K562 (cell line): ENCODE data around the gene ARHGAP28. TPM values are rescaled to one million over a fixed set of nuclear protein-coding genes. Genes with fewer than 3 reads are reported as not detected.
A peak's percentile ranks its signal among the peaks of the same experiment; 100 is the strongest.

Experiments
- ATF1 ChIP-seq, 2 experiments: fragments of 450-650 bp in 1 of 2; IDR thresholded peaks; 2 replicates each; pipeline ENCODE4 v1.6.1; 2016; ENCODE audit warnings: missing compliant biosample characterization in 1 of 2, missing genetic modification characterization in 1 of 2
- C11orf30 ChIP-seq: fragments of 450-650 bp; IDR thresholded peaks from 2 replicates; pipeline ENCODE4 v1.6.1; 2016; ENCODE audit warnings: low read depth, mild to moderate bottlenecking
- CHD7 ChIP-seq: fragments of 200-600 bp; sonication (generic); IDR thresholded peaks from one replicate; pipeline ENCODE4 v1.6.1; 2012; ENCODE audit warnings: mild to moderate bottlenecking, low read depth, low read length, inconsistent platforms
- CTCF ChIP-seq, 3 experiments: IDR thresholded peaks in 2 of 3; conservative IDR thresholded peaks in 1 of 3; 2 replicates each; pipeline ENCODE4 v1.5.1; 2011 to 2012; ENCODE audit warnings: low read length in 3 of 3, mild to moderate bottlenecking in 3 of 3, control low read depth in 2 of 3, improper control_type of control experiment in 1 of 3, inconsistent platforms in 1 of 3, low read depth in 1 of 3, mixed read lengths in 1 of 3, moderate library complexity in 1 of 3; ENCODE audit not compliant: insufficient read depth in 2 of 3
- DPF2 ChIP-seq: fragments of 450-650 bp; IDR thresholded peaks from 2 replicates; pipeline ENCODE4 v1.6.1; 2016
- MAFG ChIP-seq: fragments of 450-650 bp; conservative IDR thresholded peaks from 2 replicates; pipeline ENCODE4 v1.6.1; 2016; ENCODE audit warnings: missing genetic modification characterization, missing compliant biosample characterization
- polyA plus RNA-seq, 8 experiments: library from polyadenylated mRNA; depleted of rRNA in 4 of 8; stranded (reverse) in 5 of 8; unstranded in 3 of 8; fragments of >200 nt; fragmentation: Nextera tagmentation in 2 of 8; fragmentation: Illumina TruSeq in 1 of 8; extraction: Ambion mirVana in 2 of 8; extraction: Trizol in 1 of 8; gene quantifications; 2 replicates each; pipeline versions ENCODE4 v1.2.1 to v1.2.3, GENCODE V29; 2011 to 2014; ENCODE audit warnings: inconsistent platforms in 1 of 8, missing spikeins in 1 of 8
- total RNA-seq, 7 experiments: library from RNA; depleted of rRNA in 6 of 7; stranded (reverse); fragments of >200 nt in 6 of 7; fragmentation: Illumina TruSeq in 2 of 7; extraction: Trizol in 2 of 7; gene quantifications; 2 replicates each; pipeline versions ENCODE4 v1.2.1 to v1.2.3, GENCODE V29; 2011 to 2021; ENCODE audit warnings: low replicate concordance in 1 of 7

The ARHGAP28 gene
- total and polyA plus RNA-seq, 9 of the 15 experiments (the other 6 are each of a cell fraction or from before 2014, with no cell fraction given): 0.93 to 5.9 (median 5.0) TPM

- no peak for TF ChIP-seq ATF1 (CRISPR knock-in tag; IDR thresholded peaks at IDR 0.05)
- 0 out of 2 replicates have a peak, but pooled peaks have one; percentile 19 for TF ChIP-seq ATF1 (tag; IDR thresholded peaks at IDR 0.05)
- no peak for TF ChIP-seq CHD7
- peak; percentile 82 for TF ChIP-seq MAFG (tag)
- peak; percentile 72 for TF ChIP-seq C11orf30
- TF ChIP-seq CTCF (IDR thresholded peaks at IDR 0.05 in 2 of 3, conservative IDR thresholded peaks at IDR 0.05 in 1 of 3; ENCODE audit: insufficient read depth in 2 of 3, low read depth in 1 of 3, low read length in 3 of 3): peak; percentile 9 to 25 (median 21); a peak in 2 of 6 replicates
- TF ChIP-seq DPF2: no peak
Observed at GRCh38 chr18:6885006-6885481, 155.5 kb downstream of the ARHGAP28 start (continued).
